ENCODE data around the gene SAP130. TPM values are rescaled to one million over a fixed set of nuclear protein-coding genes. Genes with fewer than 3 reads are reported as not detected.

Gene SAP130
- total RNA-seq, 1 donor from 2014 or later, result 22.0 TPM

GRCh38 chr2:128026448-128027277 lies 1.2 kb downstream of the SAP130 start:
- DNase-seq (ENCODE audit: low spot score), result no peak

- no peak for DNase-seq (ENCODE audit: low spot score)
These were observed 3.0 kb downstream of the SAP130 start for GRCh38 chr2:128024816-128025215.

GRCh38 chr2:128017561-128017960 lies 10.3 kb downstream of the SAP130 start:
- no peak for DNase-seq (ENCODE audit: low spot score)

- DNase-seq (ENCODE audit: low spot score), result no peak
These were observed 11.2 kb downstream of the SAP130 start for GRCh38 chr2:128016620-128017019.

GRCh38 chr2:128012698-128013097 lies 15.2 kb downstream of the SAP130 start:
- no peak for DNase-seq (ENCODE audit: low spot score)

GRCh38 chr2:128008074-128008672 lies 19.7 kb downstream of the SAP130 start:
- no peak for DNase-seq (ENCODE audit: low spot score)

GRCh38 chr2:128004509-128004908 lies 23.4 kb downstream of the SAP130 start:
- DNase-seq (ENCODE audit: low spot score), result no peak

GRCh38 chr2:128003463-128003862 lies 24.4 kb downstream of the SAP130 start:
- no peak for DNase-seq (ENCODE audit: low spot score)

- no peak for DNase-seq (ENCODE audit: low spot score)
These were observed 31.7 kb downstream of the SAP130 start for GRCh38 chr2:127996160-127996559.

GRCh38 chr2:127995725-127996124 lies 32.1 kb downstream of the SAP130 start:
- no peak for DNase-seq (ENCODE audit: low spot score)

- DNase-seq (ENCODE audit: low spot score), result no peak
These were observed 34.2 kb downstream of the SAP130 start for GRCh38 chr2:127993659-127994058.

- DNase-seq (ENCODE audit: low spot score), result no peak
These were observed 36.1 kb downstream of the SAP130 start for GRCh38 chr2:127991742-127992141.

- DNase-seq (ENCODE audit: low spot score), result no peak
These were observed 41.2 kb downstream of the SAP130 start for GRCh38 chr2:127986548-127987079.

- no peak for DNase-seq (ENCODE audit: low spot score)
These were observed 42.1 kb downstream of the SAP130 start for GRCh38 chr2:127985735-127986134.

GRCh38 chr2:127985026-127985734 lies 42.7 kb downstream of the SAP130 start:
- DNase-seq (ENCODE audit: low spot score), result no peak

GRCh38 chr2:127984551-127984950 lies 43.3 kb downstream of the SAP130 start:
- DNase-seq (ENCODE audit: low spot score), result no peak

GRCh38 chr2:127969446-127969845 lies 58.4 kb downstream of the SAP130 start:
- no peak for DNase-seq (ENCODE audit: low spot score)

GRCh38 chr2:127968610-127969339 lies 59.1 kb downstream of the SAP130 start:
- no peak for DNase-seq (ENCODE audit: low spot score)

GRCh38 chr2:127961729-127962128 lies 66.1 kb downstream of the SAP130 start:
- DNase-seq (ENCODE audit: low spot score), result peak; percentile 12

- DNase-seq (ENCODE audit: low spot score), result no peak
These were observed 70.6 kb downstream of the SAP130 start for GRCh38 chr2:127957240-127957639.

- DNase-seq (ENCODE audit: low spot score), result no peak
These were observed 73.0 kb downstream of the SAP130 start for GRCh38 chr2:127954857-127955256.

- no peak for DNase-seq (ENCODE audit: low spot score)
These were observed 74.0 kb downstream of the SAP130 start for GRCh38 chr2:127953849-127954248.

Data from mucosa of gallbladder (tissue), 1 donor.